GM20000 (cell line): ENCODE results near the gene HSPA12A.

Source experiments
- DNase-seq: peaks from one replicate; pipeline ENCODE4 v3.0.0; 2012; ENCODE audit warnings: low spot score
- TF ChIP-seq, protein P1 (sequence below): IDR thresholded peaks from 2 replicates; pipeline ENCODE4 v1.5.1; 2012; ENCODE audit warnings: mild to moderate bottlenecking, control low read depth; ENCODE audit errors: extremely low read depth, missing control alignments

Gene HSPA12A

DNA sequence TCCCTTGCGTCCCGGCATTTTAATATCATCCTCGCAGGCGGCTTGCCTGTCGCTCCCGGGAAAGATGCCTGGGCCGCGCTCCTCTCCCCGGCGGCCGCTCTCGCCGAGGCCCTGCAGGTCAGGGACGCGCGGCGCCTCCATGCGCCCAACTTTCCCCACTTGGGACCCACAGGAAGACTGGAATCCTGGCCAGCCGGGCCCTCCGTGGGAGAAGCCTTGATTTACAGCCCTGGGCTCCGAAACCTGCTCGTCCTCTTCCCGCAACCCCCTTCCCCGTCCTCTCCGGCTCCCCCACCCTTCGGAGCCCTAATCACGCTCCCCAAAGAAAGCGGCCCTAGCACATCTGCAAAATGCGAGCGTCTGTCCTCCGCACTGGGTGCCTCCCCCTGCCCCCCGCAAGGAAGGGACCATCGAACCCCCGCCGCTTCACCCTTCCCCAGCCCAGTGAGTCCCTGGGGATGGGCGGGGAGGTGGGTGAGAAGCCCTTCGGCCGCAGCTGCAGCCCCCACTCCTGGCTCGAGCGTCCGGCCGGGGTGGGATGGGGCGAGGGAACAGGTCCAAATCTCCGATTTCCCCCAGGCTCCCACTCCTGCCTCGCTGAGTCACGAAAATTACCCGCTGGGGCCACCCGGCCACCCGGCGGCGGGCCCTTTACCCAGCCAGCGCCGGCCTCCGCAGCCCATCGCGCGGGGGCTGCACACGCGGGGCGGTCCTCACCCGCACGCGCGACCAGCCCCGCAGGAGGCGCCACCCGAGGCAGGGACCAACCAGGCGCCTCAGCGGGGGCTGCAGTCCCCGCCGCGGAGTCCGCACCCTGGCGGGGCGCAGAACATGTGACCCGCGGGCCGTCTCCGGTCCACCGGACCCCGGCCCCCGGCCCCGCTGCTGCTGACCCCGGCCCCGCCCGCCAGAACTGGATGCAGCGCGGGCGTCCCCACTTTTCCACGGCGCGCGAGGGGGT, 695 bp downstream of the HSPA12A start:
- no peak for DNase-seq
- TF ChIP-seq, protein P1, sequence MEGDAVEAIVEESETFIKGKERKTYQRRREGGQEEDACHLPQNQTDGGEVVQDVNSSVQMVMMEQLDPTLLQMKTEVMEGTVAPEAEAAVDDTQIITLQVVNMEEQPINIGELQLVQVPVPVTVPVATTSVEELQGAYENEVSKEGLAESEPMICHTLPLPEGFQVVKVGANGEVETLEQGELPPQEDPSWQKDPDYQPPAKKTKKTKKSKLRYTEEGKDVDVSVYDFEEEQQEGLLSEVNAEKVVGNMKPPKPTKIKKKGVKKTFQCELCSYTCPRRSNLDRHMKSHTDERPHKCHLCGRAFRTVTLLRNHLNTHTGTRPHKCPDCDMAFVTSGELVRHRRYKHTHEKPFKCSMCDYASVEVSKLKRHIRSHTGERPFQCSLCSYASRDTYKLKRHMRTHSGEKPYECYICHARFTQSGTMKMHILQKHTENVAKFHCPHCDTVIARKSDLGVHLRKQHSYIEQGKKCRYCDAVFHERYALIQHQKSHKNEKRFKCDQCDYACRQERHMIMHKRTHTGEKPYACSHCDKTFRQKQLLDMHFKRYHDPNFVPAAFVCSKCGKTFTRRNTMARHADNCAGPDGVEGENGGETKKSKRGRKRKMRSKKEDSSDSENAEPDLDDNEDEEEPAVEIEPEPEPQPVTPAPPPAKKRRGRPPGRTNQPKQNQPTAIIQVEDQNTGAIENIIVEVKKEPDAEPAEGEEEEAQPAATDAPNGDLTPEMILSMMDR, result no peak

DNA sequence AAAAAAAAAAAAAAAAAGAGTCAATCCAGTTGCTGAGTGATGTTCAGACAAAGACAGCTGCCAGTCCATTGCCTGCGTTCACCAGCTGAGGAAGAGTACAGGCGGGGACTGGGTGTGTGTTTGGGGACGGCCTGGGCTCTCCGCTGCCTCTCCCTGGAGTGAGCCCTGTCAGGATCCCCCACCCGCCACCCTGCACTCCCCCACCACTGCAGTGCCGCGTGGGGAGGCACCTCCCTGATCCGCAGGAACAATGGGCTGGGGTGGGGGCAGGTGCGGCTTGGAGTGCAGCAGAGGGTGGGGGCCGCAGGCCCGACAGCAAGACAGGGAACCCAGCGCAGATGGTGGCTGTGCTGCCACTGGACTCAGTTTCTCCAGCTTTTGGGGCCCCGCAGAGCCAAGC, 1.4 kb downstream of the HSPA12A start:
- DNase-seq, result no peak
- TF ChIP-seq, protein P1, result no peak

DNA sequence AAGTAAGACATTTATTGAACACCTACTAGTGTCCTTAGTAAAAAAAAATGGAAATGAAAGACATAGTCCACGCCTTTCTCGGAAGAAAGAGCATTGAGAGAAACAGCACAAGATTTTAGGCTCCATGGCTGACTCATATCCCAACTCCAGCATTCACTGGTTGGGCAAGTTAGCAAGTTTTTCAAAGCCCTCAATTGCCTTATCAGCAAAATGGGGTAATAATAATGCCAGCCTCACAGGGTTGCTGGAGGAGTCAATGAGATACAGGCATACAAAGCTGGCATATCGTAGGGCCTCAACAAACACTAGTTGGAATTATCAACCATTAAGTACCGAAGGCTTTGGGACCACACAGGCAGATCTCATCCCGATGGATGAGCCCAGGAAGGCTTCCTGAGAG, 4.0 kb downstream of the HSPA12A start:
- DNase-seq, result no peak
- TF ChIP-seq, protein P1, result no peak

DNA sequence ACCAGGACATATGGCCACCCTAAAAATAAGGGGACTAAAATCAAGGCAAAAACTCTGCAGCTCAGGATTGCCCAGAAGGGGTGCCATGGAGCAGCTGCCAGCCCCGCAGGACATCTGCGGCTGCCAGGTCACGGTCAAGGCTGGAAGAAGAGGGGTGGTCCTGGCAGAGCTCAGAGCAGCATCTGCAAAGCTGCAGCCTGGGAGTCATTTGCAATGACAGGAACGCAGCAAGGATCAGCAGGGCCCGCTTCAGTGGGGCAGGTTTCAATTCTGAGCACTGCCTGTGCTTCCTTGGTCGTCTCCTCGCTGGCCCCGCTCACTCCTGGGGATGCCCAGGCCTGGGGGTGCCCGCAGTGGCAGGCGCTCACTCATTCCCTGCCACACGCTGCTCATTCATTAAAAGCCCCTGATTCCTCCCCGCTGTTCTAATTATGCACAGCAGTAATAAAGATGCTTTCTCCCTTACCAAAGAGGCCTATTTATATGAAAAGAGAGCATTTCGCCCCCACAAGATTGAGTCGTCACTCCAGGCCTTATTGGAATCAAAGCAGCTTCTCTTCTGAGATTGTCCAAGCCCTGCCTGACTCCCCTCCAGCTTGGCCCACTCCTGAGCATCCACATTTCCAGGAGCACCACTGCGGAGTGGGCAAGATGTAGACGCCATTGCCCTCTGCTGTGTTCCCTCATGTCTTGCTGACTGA, 4.6 kb downstream of the HSPA12A start:
- TF ChIP-seq, protein P1, result no peak
- no peak for DNase-seq

DNA sequence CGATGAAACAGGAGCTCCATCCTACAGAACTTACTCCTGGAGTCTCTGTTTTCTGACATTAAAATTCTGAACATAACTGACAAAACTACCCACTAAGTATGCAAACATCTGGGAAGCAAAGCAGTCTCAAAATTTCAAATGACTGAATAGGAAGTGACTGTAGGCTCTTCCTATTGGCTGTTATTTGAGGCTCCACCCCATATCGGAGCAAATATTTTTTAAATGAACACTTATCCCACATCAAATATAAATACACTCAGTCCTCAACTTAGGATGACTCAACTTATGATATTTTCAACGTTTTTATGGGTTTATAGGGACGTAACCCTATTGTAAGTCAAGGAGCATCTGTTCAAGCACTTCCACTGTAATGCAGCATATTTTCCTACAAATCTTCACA, 8.8 kb downstream of the HSPA12A start:
- no peak for DNase-seq
- TF ChIP-seq, protein P1, result no peak

DNA sequence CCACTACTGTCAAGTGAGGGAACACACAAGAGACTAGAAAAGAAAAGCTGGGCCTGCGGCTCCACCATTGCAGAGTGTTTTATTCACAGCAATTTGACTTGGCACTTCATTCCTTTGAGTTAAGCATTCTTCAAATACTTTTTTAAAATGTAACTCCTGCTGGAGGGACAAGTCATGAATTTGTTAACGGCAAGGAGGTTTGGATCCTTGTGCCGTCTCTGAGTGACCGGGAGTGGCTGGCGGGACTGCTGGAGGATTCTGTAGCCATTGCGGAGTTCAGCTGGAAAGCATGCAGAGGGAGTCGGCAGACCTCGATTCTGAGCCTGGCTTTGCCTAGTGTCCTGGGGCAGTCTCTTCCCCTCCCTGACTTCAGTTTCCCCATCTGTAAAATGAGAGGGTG, 9.8 kb downstream of the HSPA12A start:
- TF ChIP-seq, protein P1, result no peak

More for the DNA sequence above, 9.8 kb downstream of the HSPA12A start:
- DNase-seq, result no peak
